Dendritic cell treated with granulocyte-macrophage colony-stimulating factor and Interleukin-4, amounts not matched to agents 40 ng/mL and 50 ng/mL, for 4 days (primary cell): Measurements from ENCODE around the gene PRR22.

Experiments
- H3K27ac Mint-ChIP-seq: one replicate; pipeline ENCODE4 v1.8.0; 2022; ENCODE audit warnings: mild to moderate bottlenecking, mixed read lengths
- H3K27me3 Mint-ChIP-seq: one replicate; pipeline ENCODE4 v1.8.0; 2022; ENCODE audit warnings: mild to moderate bottlenecking, mixed read lengths
- H3K36me3 Mint-ChIP-seq: one replicate; pipeline ENCODE4 v1.8.0; 2022; ENCODE audit warnings: low read depth, mixed read lengths
- H3K4me1 Mint-ChIP-seq: one replicate; pipeline ENCODE4 v1.8.0; 2022; ENCODE audit warnings: low read depth, mixed read lengths
- H3K4me3 Mint-ChIP-seq: one replicate; pipeline ENCODE4 v1.8.0; 2022; ENCODE audit warnings: mild to moderate bottlenecking, moderate library complexity, mixed read lengths
- H3K9me3 Mint-ChIP-seq: one replicate; pipeline ENCODE4 v1.8.0; 2022; ENCODE audit warnings: mixed read lengths
- intact Hi-C: fragments of 100-400 bp; cut with micrococcal nuclease; formaldehyde crosslinking; loops from one replicate; pipeline ENCODE4 v1.15.0; 2022

PRR22 gene

GRCh38 chr19:5784581-5785147 is at the start of gene PRR22:
TSS of gene PRR22 (minus strand) at chr19:5784746. CDS start at chr19:5784660, 86 bp downstream.
- Mint-ChIP-seq H3K4me3 (no peak within 1 kb of the TSS), H3K27me3 (no peaks in the 10 kb centered on the region), H3K27ac (no peak within 1 kb of the TSS), H3K4me1 (peaks cover 12% of the 10 kb centered on the region), H3K36me3 (peaks cover 70% of the 10 kb centered on the region), H3K9me3 (no peaks in the 10 kb centered on the region)
- intact Hi-C loops = no loop called here

GRCh38 chr19:5832527-5833216 is 48.1 kb upstream of the PRR22 start:
- Mint-ChIP-seq H3K27ac (no peak overlapping the region), H3K36me3 (peaks cover 6% of the 10 kb centered on the region), H3K4me3 (no peak overlapping the region), H3K9me3 (no peaks in the 10 kb centered on the region), H3K4me1 (peaks cover 8% of the 10 kb centered on the region), H3K27me3 (peaks cover 26% of the 10 kb centered on the region)
- intact Hi-C loops = no loop called here

DNA sequence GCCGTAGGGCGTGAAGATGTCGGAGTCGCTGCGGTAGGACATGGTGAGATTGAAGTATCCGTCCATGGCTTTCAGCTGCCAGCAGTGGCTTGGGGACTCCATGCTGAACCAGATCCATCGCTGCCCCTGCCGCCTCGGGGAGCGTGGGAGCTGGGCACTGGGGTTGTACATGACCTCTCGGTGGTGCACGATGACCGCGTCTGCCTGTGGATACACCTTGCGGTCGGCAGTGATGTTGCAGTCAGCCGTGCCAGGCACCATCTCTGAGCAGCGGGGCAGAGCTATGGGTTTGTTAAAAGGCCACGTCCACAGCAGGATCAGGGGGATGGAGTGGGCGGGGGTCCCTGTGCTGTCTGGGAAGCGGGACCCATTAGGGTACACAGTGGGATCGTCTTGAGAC is 47.5 kb upstream of the PRR22 start:
- H3K27me3 Mint-ChIP-seq = peaks cover 29% of the 10 kb centered on the region
- H3K27ac Mint-ChIP-seq = no peak overlapping the region
- intact Hi-C loops = no loop called here
- H3K9me3 Mint-ChIP-seq = no peaks in the 10 kb centered on the region
- peaks cover 6% of the 10 kb centered on the region for H3K36me3 Mint-ChIP-seq
- H3K4me3 Mint-ChIP-seq = no peak overlapping the region
- H3K4me1 Mint-ChIP-seq = peaks cover 13% of the 10 kb centered on the region

DNA sequence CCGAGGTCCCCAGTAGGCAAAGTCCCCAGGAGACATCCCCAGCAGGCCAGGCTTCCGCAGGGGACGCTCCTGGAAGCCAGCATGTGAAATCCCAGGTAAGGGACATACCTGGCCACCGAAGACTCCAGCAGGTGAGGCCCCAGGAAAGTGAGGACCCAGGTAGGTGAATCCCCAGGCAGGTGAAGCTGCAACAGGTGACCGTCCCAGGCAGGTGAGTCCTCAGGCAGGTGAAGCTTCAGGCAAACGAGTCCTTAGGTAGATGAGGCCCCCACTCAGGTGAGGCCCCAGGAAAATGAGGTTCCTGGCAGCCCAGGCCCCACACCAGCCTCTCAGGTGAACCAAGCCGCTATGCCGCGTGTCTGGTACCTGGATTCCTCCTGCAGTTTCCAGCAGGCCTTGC is 46.6 kb upstream of the PRR22 start:
- Mint-ChIP-seq H3K9me3 (no peaks in the 10 kb centered on the region), H3K27me3 (peaks cover 33% of the 10 kb centered on the region), H3K4me3 (no peak overlapping the region), H3K4me1 (peaks cover 20% of the 10 kb centered on the region), H3K27ac (no peak overlapping the region), H3K36me3 (peaks cover 6% of the 10 kb centered on the region)
- intact Hi-C loops = no loop called here

DNA sequence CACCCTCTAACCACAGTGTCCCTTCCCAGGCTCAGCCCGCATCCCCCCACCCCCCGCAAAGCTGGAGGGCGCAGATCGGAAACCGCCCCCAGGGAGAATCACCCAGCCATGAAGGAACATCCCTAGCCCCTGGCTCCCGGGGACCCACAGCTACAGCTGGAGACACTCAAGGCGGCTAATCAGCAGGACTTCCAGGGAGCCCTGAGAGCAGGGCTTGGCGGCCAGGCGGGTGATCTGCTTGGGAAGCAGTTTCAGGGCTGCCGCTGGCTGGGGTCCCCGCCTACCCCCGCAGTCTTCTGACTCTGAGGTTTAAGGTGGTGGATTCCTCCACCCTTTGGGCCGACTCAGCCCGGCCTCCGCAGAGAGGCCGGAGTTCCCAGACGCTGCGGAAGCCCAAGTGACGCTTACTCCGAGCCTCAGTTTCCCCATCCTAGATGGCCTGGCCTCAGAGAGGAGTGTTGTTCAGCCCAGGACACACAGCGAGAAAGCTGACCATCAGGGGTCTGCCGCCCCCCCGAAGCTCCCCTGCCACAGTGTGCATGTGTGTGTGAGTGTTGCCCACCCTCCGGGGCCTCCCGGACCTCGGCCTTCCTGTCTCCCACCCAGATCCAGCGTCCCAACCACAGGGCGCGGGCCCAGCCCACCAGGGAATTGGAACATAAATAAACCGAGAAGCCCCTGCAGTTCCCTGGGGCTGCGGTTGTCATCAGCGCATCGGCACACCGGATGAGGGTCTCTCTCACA is 45.2 kb upstream of the PRR22 start:
- Mint-ChIP-seq H3K4me3 (no peak overlapping the region), H3K4me1 (peaks cover 26% of the 10 kb centered on the region), H3K27me3 (peaks cover 32% of the 10 kb centered on the region), H3K9me3 (no peaks in the 10 kb centered on the region), H3K27ac (peak overlapping the region; percentile 44), H3K36me3 (peaks cover 6% of the 10 kb centered on the region)
- intact Hi-C loops = loop anchor here (2.0 kb wide), 1 partner anchor 75 kb away; the partner anchor contains the start of gene VMAC

- Mint-ChIP-seq H3K27ac (peak overlapping the region; percentile 91), H3K27me3 (peaks cover 32% of the 10 kb centered on the region), H3K9me3 (no peaks in the 10 kb centered on the region), H3K36me3 (peaks cover 6% of the 10 kb centered on the region), H3K4me3 (peak overlapping the region; percentile 95), H3K4me1 (peaks cover 28% of the 10 kb centered on the region)
- intact Hi-C loops = loop anchor here (2.0 kb wide), 1 partner anchor 76 kb away; the partner anchor contains the start of gene VMAC
Observed at GRCh38 chr19:5828661-5829566, 44.4 kb upstream of the PRR22 start.

- Mint-ChIP-seq H3K36me3 (peaks cover 6% of the 10 kb centered on the region), H3K27ac (peak overlapping the region; percentile 91), H3K9me3 (no peaks in the 10 kb centered on the region), H3K4me3 (peak overlapping the region; percentile 95), H3K4me1 (peaks cover 28% of the 10 kb centered on the region), H3K27me3 (peaks cover 35% of the 10 kb centered on the region)
- intact Hi-C loops = loop anchor here (2.0 kb wide), 1 partner anchor 77 kb away; the partner anchor contains the start of gene VMAC
Observed at GRCh38 chr19:5827891-5828660, 43.5 kb upstream of the PRR22 start.

- Mint-ChIP-seq H3K9me3 (no peaks in the 10 kb centered on the region), H3K36me3 (peaks cover 6% of the 10 kb centered on the region), H3K4me1 (peaks cover 28% of the 10 kb centered on the region), H3K4me3 (peak overlapping the region; percentile 77), H3K27ac (peak overlapping the region; percentile 91), H3K27me3 (peaks cover 37% of the 10 kb centered on the region)
- intact Hi-C loops = no loop called here
Observed at GRCh38 chr19:5827342-5827890, 42.9 kb upstream of the PRR22 start.

DNA sequence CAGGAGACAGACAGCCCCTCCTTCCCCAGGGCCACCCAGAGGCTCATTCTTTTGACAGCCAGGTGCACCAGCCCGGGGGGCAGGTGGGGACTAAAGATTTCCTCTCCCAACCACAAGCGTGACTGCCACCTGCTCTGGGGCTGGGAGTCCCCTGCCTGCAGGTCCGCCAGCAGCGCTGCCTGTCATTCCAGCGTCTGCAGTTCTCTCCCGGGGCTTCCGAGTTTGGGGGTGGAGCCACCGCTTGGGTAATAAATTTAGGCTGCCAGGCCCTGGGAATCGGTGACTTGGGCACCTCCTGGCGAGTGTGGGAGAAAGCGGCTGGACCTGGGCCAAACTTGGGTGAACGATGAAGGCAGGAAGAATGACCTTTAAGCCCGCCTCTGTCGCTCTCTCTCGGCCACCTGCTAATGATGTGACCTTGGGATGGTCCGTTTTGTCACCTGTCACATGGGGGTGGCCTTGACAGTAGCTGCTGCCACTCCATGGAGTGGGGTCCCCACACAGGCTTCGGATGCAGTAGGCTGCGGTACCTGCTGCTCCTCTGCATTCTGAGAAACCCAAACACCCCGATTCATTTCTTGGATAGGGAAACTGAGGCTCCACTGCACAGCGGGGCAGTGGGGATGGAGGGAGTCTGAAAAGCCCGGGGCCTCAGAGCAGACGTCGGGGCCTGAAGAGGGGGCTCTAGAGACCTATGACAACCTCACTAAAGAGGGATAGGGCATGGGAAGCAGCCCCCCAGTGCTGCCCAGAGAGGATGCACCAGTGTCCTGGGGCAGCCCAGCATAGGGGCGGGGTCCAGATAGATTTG is 42.2 kb upstream of the PRR22 start:
- intact Hi-C loops = no loop called here
- Mint-ChIP-seq H3K36me3 (peaks cover 6% of the 10 kb centered on the region), H3K27me3 (peaks cover 34% of the 10 kb centered on the region), H3K4me3 (peak overlapping the region; percentile 77), H3K4me1 (peaks cover 28% of the 10 kb centered on the region), H3K9me3 (no peaks in the 10 kb centered on the region), H3K27ac (peak overlapping the region; percentile 91)

DNA sequence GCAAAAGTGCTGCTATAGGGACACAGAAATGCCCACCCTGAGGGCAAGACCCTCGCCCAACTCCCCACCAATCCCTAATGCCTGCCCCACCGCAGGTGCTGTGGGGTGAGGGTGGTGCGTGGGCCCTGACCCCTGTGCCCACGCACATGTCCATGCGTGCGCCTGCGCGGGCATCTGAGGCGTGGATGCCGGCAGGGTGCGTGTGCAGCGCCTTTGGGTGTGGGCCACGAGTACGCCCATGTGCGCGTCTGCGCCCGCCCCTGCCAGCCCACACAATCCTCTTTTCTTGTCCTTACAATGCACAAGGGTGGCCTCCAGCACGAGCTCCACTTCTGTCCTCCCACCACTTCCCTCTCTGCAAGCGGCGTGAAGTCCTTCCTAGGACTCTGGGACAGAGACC is 40.6 kb upstream of the PRR22 start:
- Mint-ChIP-seq H3K4me3 (no peak overlapping the region), H3K36me3 (peaks cover 6% of the 10 kb centered on the region), H3K9me3 (no peaks in the 10 kb centered on the region), H3K27ac (no peak overlapping the region), H3K4me1 (peaks cover 28% of the 10 kb centered on the region), H3K27me3 (peaks cover 36% of the 10 kb centered on the region)
- intact Hi-C loops = no loop called here

DNA sequence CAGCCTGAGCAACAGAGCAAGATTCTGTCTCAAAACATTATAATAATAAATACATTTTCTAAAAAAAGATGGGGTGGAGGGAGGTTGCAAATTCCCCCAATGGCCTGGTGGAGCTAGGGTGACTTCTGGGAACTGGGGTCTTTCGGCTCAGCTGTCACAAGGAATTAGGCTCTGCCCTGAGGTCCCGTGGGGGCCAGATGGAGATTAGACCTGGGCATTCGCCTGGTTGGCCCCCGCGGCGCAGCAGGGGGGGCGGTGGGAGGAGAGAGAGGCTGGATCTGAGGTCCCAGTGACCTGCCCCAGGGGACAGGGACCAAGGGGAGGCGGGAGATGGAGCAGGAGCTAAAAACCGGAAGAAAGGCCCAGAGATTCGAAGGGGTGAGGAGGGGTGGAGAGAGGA is 40.2 kb upstream of the PRR22 start:
- intact Hi-C loops = no loop called here
- peaks cover 6% of the 10 kb centered on the region for H3K36me3 Mint-ChIP-seq

GRCh38 chr19:5823579-5824281 is 39.2 kb upstream of the PRR22 start:
- Mint-ChIP-seq H3K36me3 (peaks cover 6% of the 10 kb centered on the region), H3K4me3 (no peak overlapping the region), H3K27ac (no peak overlapping the region), H3K4me1 (peaks cover 27% of the 10 kb centered on the region), H3K9me3 (no peaks in the 10 kb centered on the region), H3K27me3 (peaks cover 26% of the 10 kb centered on the region)
- intact Hi-C loops = no loop called here

More for the DNA sequence above, 40.2 kb upstream of the PRR22 start:
- Mint-ChIP-seq H3K27me3 (peaks cover 32% of the 10 kb centered on the region), H3K9me3 (no peaks in the 10 kb centered on the region), H3K27ac (no peak overlapping the region), H3K4me3 (no peak overlapping the region), H3K4me1 (peaks cover 28% of the 10 kb centered on the region)
